Stomach (tissue), 4 donors: ENCODE data around the gene ADAM29.

Source experiments
- EP300 ChIP-seq: sonication (generic); formaldehyde crosslinking; IDR thresholded peaks from one replicate; pipeline ENCODE4 v1.6.1; 2017; ENCODE audit warnings: antibody characterized with exemption
- POLR2A ChIP-seq, 4 donors: fragments of 450-650 bp; IDR thresholded peaks; one replicate each; pipeline ENCODE4 v1.6.1; 2016; ENCODE audit warnings: antibody characterized with exemption in 4 of 4, control low read depth in 2 of 4, mild to moderate bottlenecking in 1 of 4, moderate library complexity in 1 of 4
- POLR2AphosphoS5 ChIP-seq, 3 donors: sonication (generic); formaldehyde crosslinking; IDR thresholded peaks; one replicate each; pipeline ENCODE4 v1.6.1; 2016; ENCODE audit warnings: antibody characterized with exemption in 3 of 3
- TF ChIP-seq, protein P1 (sequence below), 7 experiments: fragments of 450-650 bp in 4 of 7; fragments of 200-600 bp in 3 of 7; sonication (generic) in 3 of 7; IDR thresholded peaks; one replicate each; pipeline ENCODE4 v1.5.1; 2016 to 2019; ENCODE audit warnings: antibody characterized with exemption in 7 of 7, control low read depth in 2 of 7, mild to moderate bottlenecking in 1 of 7

DNA sequence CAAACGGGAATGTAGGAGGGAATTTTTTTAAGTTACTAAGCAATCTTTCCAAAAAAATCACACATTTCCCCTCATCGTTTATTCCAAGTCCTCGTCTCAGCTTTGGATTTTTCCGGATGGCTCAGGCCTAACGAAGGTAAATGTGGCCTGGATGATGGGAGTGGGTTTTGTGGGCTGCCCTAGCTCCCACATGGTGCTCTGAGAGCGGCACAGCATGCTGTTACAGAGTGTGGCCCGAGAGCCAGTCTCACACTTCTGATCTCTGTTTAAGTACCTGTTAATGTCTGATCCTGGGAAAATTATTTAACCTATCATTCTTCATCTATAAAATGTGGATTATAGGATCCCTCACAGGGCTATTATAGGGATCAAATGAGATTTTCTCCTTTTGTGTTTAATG lies 38.2 kb upstream of the ADAM29 start:
- TF ChIP-seq, protein P1, sequence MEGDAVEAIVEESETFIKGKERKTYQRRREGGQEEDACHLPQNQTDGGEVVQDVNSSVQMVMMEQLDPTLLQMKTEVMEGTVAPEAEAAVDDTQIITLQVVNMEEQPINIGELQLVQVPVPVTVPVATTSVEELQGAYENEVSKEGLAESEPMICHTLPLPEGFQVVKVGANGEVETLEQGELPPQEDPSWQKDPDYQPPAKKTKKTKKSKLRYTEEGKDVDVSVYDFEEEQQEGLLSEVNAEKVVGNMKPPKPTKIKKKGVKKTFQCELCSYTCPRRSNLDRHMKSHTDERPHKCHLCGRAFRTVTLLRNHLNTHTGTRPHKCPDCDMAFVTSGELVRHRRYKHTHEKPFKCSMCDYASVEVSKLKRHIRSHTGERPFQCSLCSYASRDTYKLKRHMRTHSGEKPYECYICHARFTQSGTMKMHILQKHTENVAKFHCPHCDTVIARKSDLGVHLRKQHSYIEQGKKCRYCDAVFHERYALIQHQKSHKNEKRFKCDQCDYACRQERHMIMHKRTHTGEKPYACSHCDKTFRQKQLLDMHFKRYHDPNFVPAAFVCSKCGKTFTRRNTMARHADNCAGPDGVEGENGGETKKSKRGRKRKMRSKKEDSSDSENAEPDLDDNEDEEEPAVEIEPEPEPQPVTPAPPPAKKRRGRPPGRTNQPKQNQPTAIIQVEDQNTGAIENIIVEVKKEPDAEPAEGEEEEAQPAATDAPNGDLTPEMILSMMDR (IDR thresholded peaks at IDR 0.05) = no peak
- TF ChIP-seq POLR2A (IDR thresholded peaks at IDR 0.05) = no peak
- no peak for TF ChIP-seq EP300
- no peak for TF ChIP-seq POLR2AphosphoS5 (IDR thresholded peaks at IDR 0.05)
